GM10266 (cell line): ENCODE results near the gene TSSK1B.
"Not testable (repeated sequence)": the region's sequence is repeated elsewhere in the genome, so short reads cannot be mapped to it uniquely, and the experiment has no call there.

Source experiments
- DNase-seq: peaks from one replicate; pipeline ENCODE4 v3.0.0; 2012; ENCODE audit errors: extremely low spot score
- TF ChIP-seq, protein P1 (sequence below): IDR thresholded peaks from 2 replicates; pipeline ENCODE4 v1.5.1; 2012; ENCODE audit warnings: mild to moderate bottlenecking, low read depth; ENCODE audit not compliant: control insufficient read depth, insufficient read depth; ENCODE audit errors: missing control alignments

The TSSK1B gene

GRCh38 chr5:113433862-113434612, 752 bp downstream of the TSSK1B start:
- TF ChIP-seq, protein P1, sequence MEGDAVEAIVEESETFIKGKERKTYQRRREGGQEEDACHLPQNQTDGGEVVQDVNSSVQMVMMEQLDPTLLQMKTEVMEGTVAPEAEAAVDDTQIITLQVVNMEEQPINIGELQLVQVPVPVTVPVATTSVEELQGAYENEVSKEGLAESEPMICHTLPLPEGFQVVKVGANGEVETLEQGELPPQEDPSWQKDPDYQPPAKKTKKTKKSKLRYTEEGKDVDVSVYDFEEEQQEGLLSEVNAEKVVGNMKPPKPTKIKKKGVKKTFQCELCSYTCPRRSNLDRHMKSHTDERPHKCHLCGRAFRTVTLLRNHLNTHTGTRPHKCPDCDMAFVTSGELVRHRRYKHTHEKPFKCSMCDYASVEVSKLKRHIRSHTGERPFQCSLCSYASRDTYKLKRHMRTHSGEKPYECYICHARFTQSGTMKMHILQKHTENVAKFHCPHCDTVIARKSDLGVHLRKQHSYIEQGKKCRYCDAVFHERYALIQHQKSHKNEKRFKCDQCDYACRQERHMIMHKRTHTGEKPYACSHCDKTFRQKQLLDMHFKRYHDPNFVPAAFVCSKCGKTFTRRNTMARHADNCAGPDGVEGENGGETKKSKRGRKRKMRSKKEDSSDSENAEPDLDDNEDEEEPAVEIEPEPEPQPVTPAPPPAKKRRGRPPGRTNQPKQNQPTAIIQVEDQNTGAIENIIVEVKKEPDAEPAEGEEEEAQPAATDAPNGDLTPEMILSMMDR: no peak
- no peak for DNase-seq

- DNase-seq: no peak
- TF ChIP-seq, protein P1: no peak
These were observed 1.7 kb downstream of the TSSK1B start for GRCh38 chr5:113433071-113433470.

DNA sequence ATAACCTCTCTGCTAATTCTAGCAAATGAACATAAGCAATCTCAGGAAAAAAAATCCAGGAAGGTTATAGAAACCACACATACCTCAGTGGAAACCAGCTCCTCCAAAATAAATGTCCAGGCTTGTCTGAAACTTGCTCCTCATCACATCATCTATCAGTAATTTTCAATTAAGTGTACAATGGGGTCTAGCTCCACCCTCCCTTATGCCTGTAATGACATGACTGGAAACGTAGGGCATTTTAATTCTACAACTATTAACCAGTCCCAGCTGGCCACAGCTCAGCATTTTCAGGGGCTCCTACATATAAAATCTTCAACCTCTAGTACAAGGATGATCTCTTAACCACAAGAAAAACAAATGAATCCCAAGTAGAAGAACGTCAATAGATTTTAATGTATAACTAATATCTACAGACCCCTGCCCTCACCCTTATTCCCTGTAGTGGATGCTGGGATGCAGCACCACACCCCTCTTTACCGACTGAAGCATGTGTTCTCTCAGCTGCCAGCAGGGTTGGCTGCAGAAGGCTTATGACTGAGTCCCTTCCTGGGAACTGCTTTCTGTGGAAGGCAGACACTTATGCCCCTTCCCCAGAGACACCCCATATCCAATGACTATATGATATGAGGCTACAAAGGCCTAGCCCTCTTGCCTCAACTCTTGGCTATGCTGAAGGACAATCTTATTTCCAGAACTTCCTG, 6.8 kb downstream of the TSSK1B start:
- TF ChIP-seq, protein P1: no peak
- DNase-seq: no peak

DNA sequence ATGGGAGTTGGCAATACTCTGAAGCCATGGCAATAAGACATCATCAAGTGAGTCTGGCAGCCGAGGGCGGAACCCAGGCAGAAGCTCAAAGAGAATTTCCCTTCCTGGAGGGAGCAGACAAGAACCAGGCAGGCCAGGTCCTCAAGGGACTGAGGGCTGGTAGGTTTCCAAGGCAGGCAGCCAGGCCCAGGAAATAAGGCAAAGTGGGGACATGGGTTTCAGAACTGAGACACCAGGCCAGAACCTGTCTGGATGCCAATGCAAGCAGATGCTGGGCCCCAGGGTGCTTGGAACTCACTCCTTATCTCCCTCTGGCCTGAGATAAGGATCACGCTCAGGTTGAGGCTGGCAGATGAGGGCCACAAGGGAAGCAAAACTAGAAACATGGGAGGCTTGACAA, 8.9 kb downstream of the TSSK1B start:
- TF ChIP-seq, protein P1: no peak
- DNase-seq: no peak

- TF ChIP-seq, protein P1: no peak
- DNase-seq: no peak
These were observed 13.1 kb downstream of the TSSK1B start for GRCh38 chr5:113421693-113422092.

DNA sequence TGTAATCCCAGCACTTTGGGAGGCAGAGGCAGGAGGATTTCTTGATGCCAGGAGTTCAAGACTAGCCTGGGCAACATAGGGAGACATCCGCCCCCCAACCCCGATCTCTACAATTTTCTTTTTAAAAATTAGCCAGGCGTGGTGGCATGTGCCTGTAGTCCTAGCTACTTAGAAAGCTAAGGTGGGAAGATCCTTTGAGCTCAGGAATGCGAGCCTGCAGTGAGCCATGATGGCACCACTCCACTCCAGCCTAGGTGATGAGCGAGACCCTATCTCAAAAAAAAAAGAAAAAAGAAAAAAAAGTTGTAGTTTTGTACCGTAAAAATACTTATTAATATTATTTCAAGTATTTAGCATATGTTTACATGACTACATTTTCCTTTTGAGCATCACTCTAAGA, 29.3 kb downstream of the TSSK1B start:
- TF ChIP-seq, protein P1: no peak

GRCh38 chr5:113404269-113404668, 30.5 kb downstream of the TSSK1B start:
- TF ChIP-seq, protein P1: no peak
- no peak for DNase-seq

More for the DNA sequence above, 29.3 kb downstream of the TSSK1B start:
- no peak for DNase-seq

DNA sequence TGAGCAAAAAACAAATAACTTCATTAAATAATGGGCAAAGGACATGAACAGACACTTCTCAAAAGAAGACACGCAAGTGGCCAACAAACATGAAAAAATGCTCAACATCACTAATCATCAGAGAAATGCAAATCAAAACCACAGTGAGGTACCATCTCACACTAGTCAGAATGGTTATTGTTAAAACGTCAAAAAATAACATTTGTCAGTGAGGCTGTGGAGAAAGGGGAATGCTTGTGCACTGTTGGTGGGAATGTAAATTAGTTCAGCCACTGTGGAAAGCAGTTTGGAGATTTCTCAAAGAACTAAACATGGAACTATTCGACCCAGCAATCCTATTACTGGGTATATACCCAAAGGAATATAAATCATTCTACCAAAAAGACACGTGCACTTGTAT, 36.8 kb downstream of the TSSK1B start:
- not testable (repeated sequence) for DNase-seq
